GM06990 (cell line): Measurements from ENCODE around the gene TOP1.

Source experiments
- DNase-seq: peaks from one replicate; pipeline ENCODE4 v3.0.0-alpha.2; 2011; ENCODE audit not compliant: insufficient read length; ENCODE audit errors: extremely low read depth
- H3K27me3 ChIP-seq: replicated peaks from 2 replicates; pipeline ENCODE4 v1.6.0; 2011; ENCODE audit warnings: low read length; ENCODE audit not compliant: control insufficient read depth, insufficient read depth
- H3K36me3 ChIP-seq: 2 replicates; pipeline ENCODE4 v1.5.1; 2011; ENCODE audit warnings: low read length; ENCODE audit not compliant: control insufficient read depth, insufficient read depth
- H3K4me3 ChIP-seq: replicated peaks from 2 replicates; pipeline ENCODE4 v1.5.1; 2011; ENCODE audit warnings: low read depth, mild to moderate bottlenecking, control low read depth, low read length
- CTCF ChIP-seq: IDR thresholded peaks from 2 replicates; pipeline ENCODE4 v1.5.1; 2011; ENCODE audit warnings: low read length, control low read depth, mild to moderate bottlenecking, inconsistent platforms; ENCODE audit not compliant: insufficient read depth, poor library complexity, severe bottlenecking

TOP1 gene

GRCh38 chr20:41140226-41141133, 111.9 kb downstream of the TOP1 start:
- no peaks in the 10 kb centered on the region; the same call in 1 of the 2 replicates for H3K36me3 ChIP-seq
- no peak overlapping the region for H3K4me3 ChIP-seq
- no peak for TF ChIP-seq CTCF
- no peak for DNase-seq
- H3K27me3 ChIP-seq = no peaks in the 10 kb centered on the region

- DNase-seq = no peak
- H3K27me3 ChIP-seq = no peaks in the 10 kb centered on the region
- H3K4me3 ChIP-seq = no peak overlapping the region
- H3K36me3 ChIP-seq = peaks cover 2% of the 10 kb centered on the region
- no peak for TF ChIP-seq CTCF
Measured at GRCh38 chr20:41141153-41141815, 112.7 kb downstream of the TOP1 start.

GRCh38 chr20:41142245-41142644, 113.6 kb downstream of the TOP1 start:
- H3K27me3 ChIP-seq = no peaks in the 10 kb centered on the region
- TF ChIP-seq CTCF = no peak
- DNase-seq = no peak
- H3K36me3 ChIP-seq = peaks cover 4% of the 10 kb centered on the region
- H3K4me3 ChIP-seq = no peak overlapping the region

GRCh38 chr20:41142919-41143318, 114.3 kb downstream of the TOP1 start:
- Histone ChIP-seq H3K36me3 (peaks cover 5% of the 10 kb centered on the region), H3K4me3 (no peak overlapping the region), H3K27me3 (no peaks in the 10 kb centered on the region)
- DNase-seq = no peak
- no peak for TF ChIP-seq CTCF

GRCh38 chr20:41143354-41143753, 114.7 kb downstream of the TOP1 start:
- H3K36me3 ChIP-seq = peaks cover 6% of the 10 kb centered on the region
- H3K4me3 ChIP-seq = no peak overlapping the region
- TF ChIP-seq CTCF = no peak

More at GRCh38 chr20:41143354-41143753, 114.7 kb downstream of the TOP1 start:
- no peak for DNase-seq
- H3K27me3 ChIP-seq = no peaks in the 10 kb centered on the region
